Stomach (tissue), 9 donors: ENCODE data around the gene ERFL. TPM values are rescaled to one million over a fixed set of nuclear protein-coding genes. Genes with fewer than 3 reads are reported as not detected.

Experiments used
- DNase-seq, 2 donors: peaks; one replicate each; pipeline versions ENCODE4 v3.0.0 to v3.0.0-alpha.2; 2013 to 2019
- H3K27ac ChIP-seq, 5 donors: fragments of 200-600 bp in 4 of 5; sonication (generic) in 4 of 5; one replicate each; pipeline ENCODE4 v1.5.1; 2013 to 2019; ENCODE audit warnings: mild to moderate bottlenecking in 1 of 5, moderate library complexity in 1 of 5
- H3K27me3 ChIP-seq, 3 donors: fragments of 200-600 bp; sonication (generic); one replicate each; pipeline ENCODE4 v1.5.1; 2017 to 2019; ENCODE audit warnings: mixed run types in 1 of 3
- H3K36me3 ChIP-seq, 4 donors: fragments of 200-600 bp; sonication (generic); 1 replicate in 3 of 4; 2 replicates in 1 of 4; pipeline ENCODE4 v1.5.1; 2016 to 2019
- H3K4me1 ChIP-seq, 4 donors: fragments of 200-600 bp; sonication (generic); one replicate each; pipeline ENCODE4 v1.5.1; 2016 to 2019
- H3K4me3 ChIP-seq, 4 donors: fragments of 200-600 bp; sonication (generic) in 3 of 4; one replicate each; pipeline ENCODE4 v1.5.1; 2016 to 2019; ENCODE audit warnings: mild to moderate bottlenecking in 1 of 4
- H3K9me3 ChIP-seq, 4 donors: fragments of 200-600 bp; sonication (generic); one replicate each; pipeline ENCODE4 v1.5.1; 2016 to 2019
- CTCF ChIP-seq, 7 experiments: fragments of 450-650 bp in 4 of 7; fragments of 200-600 bp in 3 of 7; sonication (generic) in 3 of 7; IDR thresholded peaks; one replicate each; pipeline ENCODE4 v1.5.1; 2016 to 2019; ENCODE audit warnings: antibody characterized with exemption in 7 of 7, control low read depth in 2 of 7, mild to moderate bottlenecking in 1 of 7
- EP300 ChIP-seq: sonication (generic); formaldehyde crosslinking; IDR thresholded peaks from one replicate; pipeline ENCODE4 v1.6.1; 2017; ENCODE audit warnings: antibody characterized with exemption
- POLR2A ChIP-seq, 4 donors: fragments of 450-650 bp; IDR thresholded peaks; one replicate each; pipeline ENCODE4 v1.6.1; 2016; ENCODE audit warnings: antibody characterized with exemption in 4 of 4, control low read depth in 2 of 4, mild to moderate bottlenecking in 1 of 4, moderate library complexity in 1 of 4
- POLR2AphosphoS5 ChIP-seq, 3 donors: sonication (generic); formaldehyde crosslinking; IDR thresholded peaks; one replicate each; pipeline ENCODE4 v1.6.1; 2016; ENCODE audit warnings: antibody characterized with exemption in 3 of 3
- WGBS, 5 donors: extraction: QIAGEN DNeasy Blood & Tissue Kit in 3 of 5; methylation state at CpG; one replicate each; pipeline versions ENCODE4 v1.1.5 to v1.1.7; 2013 to 2018; 5-methylcytosine and 5-hydroxymethylcytosine counted together
- intact Hi-C: fragments of 100-400 bp; cut with DNase I; formaldehyde crosslinking; loops from one replicate; pipeline ENCODE4 v1.15.1; 2023; ENCODE audit warnings: low total_unique reads
- polyA plus RNA-seq, 3 donors: library from polyadenylated mRNA; stranded (reverse); fragments of 200-250 nt; gene quantifications; one replicate each; pipeline ENCODE4 v1.2.3, GENCODE V29; 2013
- total RNA-seq, 5 donors: library from RNA; depleted of rRNA; stranded (reverse); fragments of >200 nt; gene quantifications; one replicate each; pipeline versions ENCODE4 v1.1.0 to v1.2.3, GENCODE V29; 2014 to 2016
- donor health status: healthy with polysubstance abuse.
- donor health status: Bipolar disorder and iron deficiency.
- donor health status: healthy.

Gene ERFL
- total and polyA plus RNA-seq, 8 donors, result 0.25 TPM; not detected in 7

DNA sequence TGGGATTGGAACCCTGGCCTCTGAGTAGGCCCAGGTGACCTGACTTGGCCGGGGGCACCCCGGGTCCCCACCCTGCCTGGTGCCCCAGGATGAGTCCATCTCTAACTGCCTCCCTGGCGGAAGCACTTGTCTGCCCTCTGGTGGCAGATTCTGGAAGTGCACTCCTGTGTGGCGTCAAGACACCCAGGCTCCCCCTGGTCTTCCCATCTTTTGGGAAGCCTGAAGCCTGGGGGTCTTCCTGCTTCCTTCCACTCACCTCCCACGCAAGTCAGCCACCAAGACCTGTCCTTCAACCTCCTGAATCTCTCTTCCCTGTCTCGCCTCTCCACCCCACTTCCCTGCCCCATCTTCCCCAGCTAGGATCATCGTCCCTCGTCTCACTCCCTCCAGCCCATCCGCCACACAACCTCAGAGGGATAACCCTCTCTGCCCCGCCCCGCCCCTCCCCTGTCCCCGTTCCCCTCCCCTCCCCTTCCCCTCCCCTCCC is 23.5 kb upstream of the ERFL start:
- DNase-seq, result peak; percentile 87 to 90
- 2 to 7% (median 4%) methylated on average over 12 of the region's 12 CpGs for WGBS, 5 donors
- intact Hi-C loops, result no loop called here
- Histone ChIP-seq H3K36me3 (peaks cover 6 to 19% (median 15%) of the 10 kb centered on the region in 4 donors), H3K27ac (no peak overlapping the region), H3K9me3 (no peaks in the 10 kb centered on the region), H3K4me3 (no peak overlapping the region), H3K4me1 (peaks cover 0 to 26% (median 4%) of the 10 kb centered on the region in 4 donors), H3K27me3 (no peaks in the 10 kb centered on the region)
- peak in 2 of 3 donors; percentile 5 to 59 for TF ChIP-seq POLR2AphosphoS5 (IDR thresholded peaks at IDR 0.05)
- TF ChIP-seq CTCF (IDR thresholded peaks at IDR 0.05), result peak in 6 of 7 experiments; percentile 19 to 99 (median 98)
- TF ChIP-seq POLR2A (IDR thresholded peaks at IDR 0.05), result no peak

GRCh38 chr19:41947091-41947490 is 18.8 kb upstream of the ERFL start:
- no peak overlapping the region for H3K4me3 ChIP-seq
- H3K9me3 ChIP-seq, result no peaks in the 10 kb centered on the region
- DNase-seq, result no peak
- no peak overlapping the region for H3K27ac ChIP-seq
- TF ChIP-seq POLR2AphosphoS5 (IDR thresholded peaks at IDR 0.05), result no peak
- no peak for TF ChIP-seq CTCF (IDR thresholded peaks at IDR 0.05)
- TF ChIP-seq EP300, result no peak
- TF ChIP-seq POLR2A (IDR thresholded peaks at IDR 0.05), result no peak
- H3K4me1 ChIP-seq, result peaks cover 0 to 9% (median 4%) of the 10 kb centered on the region in 4 donors
- intact Hi-C loops, result no loop called here
- H3K36me3 ChIP-seq, result no peaks in the 10 kb centered on the region
- 85 to 92% (median 87%) methylated on average over 3 of the region's 3 CpGs for WGBS, 5 donors
- H3K27me3 ChIP-seq, result peaks cover 0 to 14% (median 0%) of the 10 kb centered on the region in 3 donors

DNA sequence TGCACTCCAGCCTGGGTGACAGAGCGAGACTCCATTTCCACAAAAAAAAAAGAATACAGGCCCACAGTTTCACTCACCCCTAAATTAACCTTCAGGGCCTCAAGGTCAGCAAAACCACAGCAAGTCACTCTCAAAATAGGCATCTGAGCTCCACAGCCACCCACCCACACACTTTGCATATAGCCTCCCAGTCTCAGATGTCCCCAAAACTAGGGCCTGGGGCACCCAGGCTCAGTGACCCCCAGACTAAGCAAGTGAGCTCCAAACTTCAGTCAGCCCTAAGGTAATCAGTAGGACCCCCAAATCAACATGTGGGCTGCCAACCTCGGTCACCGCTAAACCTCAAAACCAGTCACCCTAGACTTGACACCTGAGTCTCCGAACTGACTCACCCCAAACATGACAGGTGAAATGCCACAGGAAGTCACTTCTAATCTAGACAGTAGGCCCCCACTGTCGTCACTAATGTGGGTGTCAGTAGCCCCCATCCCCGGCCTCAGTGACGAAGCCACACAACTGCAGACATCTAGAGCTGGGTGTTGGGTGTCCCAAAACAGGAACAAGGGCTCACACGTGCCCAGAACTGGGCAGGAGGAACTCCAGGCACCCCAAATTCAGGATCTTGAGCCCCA is 17.0 kb upstream of the ERFL start:
- intact Hi-C loops, result no loop called here
- WGBS, 5 donors, result 73 to 85% (median 80%) methylated on average over 7 to 8 of the region's 8 CpGs
- H3K27me3 ChIP-seq, result peaks cover 1 to 33% (median 14%) of the 10 kb centered on the region in 3 donors
- TF ChIP-seq POLR2AphosphoS5 (IDR thresholded peaks at IDR 0.05) (no peak), POLR2A (IDR thresholded peaks at IDR 0.05) (no peak), CTCF (IDR thresholded peaks at IDR 0.05) (no peak)
- H3K36me3 ChIP-seq, result no peaks in the 10 kb centered on the region
- DNase-seq, result peak; percentile 61 to 70
- H3K9me3 ChIP-seq, result no peaks in the 10 kb centered on the region
- H3K4me1 ChIP-seq, result peaks cover 9 to 11% (median 10%) of the 10 kb centered on the region in 4 donors
- peak overlapping the region in 1 of 5 donors; percentile 39 for H3K27ac ChIP-seq
- H3K4me3 ChIP-seq, result no peak overlapping the region

DNA sequence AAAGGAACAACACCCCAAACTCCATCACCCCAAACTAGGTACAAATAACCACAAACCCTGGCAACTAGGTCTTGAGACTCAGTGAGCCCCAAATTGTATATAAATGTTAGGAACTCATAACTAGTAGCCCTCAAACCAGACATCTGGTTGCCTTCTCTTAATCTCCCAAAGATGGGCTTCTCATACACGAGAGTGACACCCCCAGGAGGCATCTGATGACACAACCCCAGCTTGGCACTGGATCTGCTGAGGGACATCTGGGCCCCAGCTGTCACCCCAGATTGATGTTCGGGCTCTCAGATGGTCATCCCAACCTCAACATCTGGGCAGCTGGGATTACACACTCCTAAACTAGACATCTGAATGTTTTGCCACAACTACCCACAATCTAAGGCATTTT is 16.1 kb upstream of the ERFL start:
- H3K27me3 ChIP-seq, result peaks cover 5 to 42% (median 21%) of the 10 kb centered on the region in 3 donors
- 39 to 62% (median 61%) methylated on average over 2 of the region's 2 CpGs for whole genome bisulfite sequencing, 5 donors
- no peaks in the 10 kb centered on the region for H3K36me3 ChIP-seq
- H3K4me3 ChIP-seq, result no peak overlapping the region
- intact Hi-C loops, result no loop called here
- no peaks in the 10 kb centered on the region for H3K9me3 ChIP-seq
- peaks cover 16 to 19% (median 17%) of the 10 kb centered on the region in 4 donors for H3K4me1 ChIP-seq
- H3K27ac ChIP-seq, result peak overlapping the region in 1 of 5 donors; percentile 39
- no peak for DNase-seq
- TF ChIP-seq POLR2AphosphoS5 (IDR thresholded peaks at IDR 0.05), result no peak
